Measurements from ENCODE around the gene JSRP1.

JSRP1 gene

GRCh38 chr19:2216361-2217225 is 39.6 kb downstream of the JSRP1 start:
- no peak for DNase-seq (ENCODE audit: low read depth in 2 of 2)

GRCh38 chr19:2215281-2215751 is 40.9 kb downstream of the JSRP1 start:
- no peak for DNase-seq (ENCODE audit: low read depth in 2 of 2)

- no peak for DNase-seq (ENCODE audit: low read depth in 2 of 2)
Measured at GRCh38 chr19:2214251-2214650, 42.0 kb downstream of the JSRP1 start.

- no peak for DNase-seq (ENCODE audit: low read depth in 2 of 2)
Measured at GRCh38 chr19:2213799-2214198, 42.4 kb downstream of the JSRP1 start.

GRCh38 chr19:2212861-2213711 is 43.1 kb downstream of the JSRP1 start:
- DNase-seq (ENCODE audit: low read depth in 2 of 2) = no peak

GRCh38 chr19:2210987-2211740 is 45.1 kb downstream of the JSRP1 start:
- no peak for DNase-seq (ENCODE audit: low read depth in 2 of 2)

- DNase-seq (ENCODE audit: low read depth in 2 of 2) = no peak
Measured at GRCh38 chr19:2210206-2210605, 46.0 kb downstream of the JSRP1 start.

- no peak for DNase-seq (ENCODE audit: low read depth in 2 of 2)
Measured at GRCh38 chr19:2209408-2209807, 46.8 kb downstream of the JSRP1 start.

GRCh38 chr19:2208975-2209374 is 47.2 kb downstream of the JSRP1 start:
- no peak for DNase-seq (ENCODE audit: low read depth in 2 of 2)

- peak; percentile 9 for DNase-seq (ENCODE audit: low read depth in 2 of 2)
Measured at GRCh38 chr19:2207991-2208860, 48.0 kb downstream of the JSRP1 start.

- DNase-seq (ENCODE audit: low read depth in 2 of 2) = no peak
Measured at GRCh38 chr19:2207008-2207407, 49.2 kb downstream of the JSRP1 start.

GRCh38 chr19:2202366-2202765 is 53.9 kb downstream of the JSRP1 start:
- no peak for DNase-seq (ENCODE audit: low read depth in 2 of 2)

Measured in fibroblast of skin of left biceps (primary cell).